ENCODE measurements around the gene PDXDC1. TPM values are rescaled to one million over a fixed set of nuclear protein-coding genes. Genes with fewer than 3 reads are reported as not detected.
"Not testable (repeated sequence)": the region's sequence is repeated elsewhere in the genome, so short reads cannot be mapped to it uniquely, and the experiment has no call there.

PDXDC1 gene
- total and polyA plus RNA-seq, 9 donors: 34.8 to 58.8 (median 42.6) TPM

GRCh38 chr16:15130943-15131700 lies 156.3 kb downstream of the PDXDC1 start:
- H3K4me3 ChIP-seq (ENCODE audit: low read length); H3K36me3 ChIP-seq (ENCODE audit: control insufficient read depth, insufficient read depth, low read length); H3K4me1 ChIP-seq (ENCODE audit: control insufficient read depth, insufficient read depth, low read length); DNase-seq; H3K9me3 ChIP-seq (replicated peaks; ENCODE audit: control insufficient read depth, low read depth, low read length); H3K27me3 ChIP-seq (ENCODE audit: control insufficient read depth, insufficient read depth, low read length); H3K27ac ChIP-seq (ENCODE audit: low read length): not testable (repeated sequence)
- WGBS (ENCODE audit: insufficient coverage): 100% methylated on average over 4 of the region's 51 CpGs

- H3K4me3 ChIP-seq (ENCODE audit: low read length); H3K36me3 ChIP-seq (ENCODE audit: control insufficient read depth, insufficient read depth, low read length); DNase-seq; H3K4me1 ChIP-seq (ENCODE audit: control insufficient read depth, insufficient read depth, low read length); H3K27me3 ChIP-seq (ENCODE audit: control insufficient read depth, insufficient read depth, low read length); H3K27ac ChIP-seq (ENCODE audit: low read length); H3K9me3 ChIP-seq (replicated peaks; ENCODE audit: control insufficient read depth, low read depth, low read length): not testable (repeated sequence)
- WGBS (ENCODE audit: insufficient coverage): 91% methylated on average over 4 of the region's 41 CpGs
Measured at GRCh38 chr16:15132719-15133428, 158.0 kb downstream of the PDXDC1 start.

GRCh38 chr16:15133554-15133953 lies 158.7 kb downstream of the PDXDC1 start:
- WGBS (ENCODE audit: insufficient coverage): 93% methylated on average over 7 of the region's 31 CpGs
- H3K4me1 ChIP-seq (ENCODE audit: control insufficient read depth, insufficient read depth, low read length); DNase-seq; H3K36me3 ChIP-seq (ENCODE audit: control insufficient read depth, insufficient read depth, low read length); H3K27me3 ChIP-seq (ENCODE audit: control insufficient read depth, insufficient read depth, low read length); H3K4me3 ChIP-seq (ENCODE audit: low read length); H3K27ac ChIP-seq (ENCODE audit: low read length); H3K9me3 ChIP-seq (replicated peaks; ENCODE audit: control insufficient read depth, low read depth, low read length): not testable (repeated sequence)

DNA sequence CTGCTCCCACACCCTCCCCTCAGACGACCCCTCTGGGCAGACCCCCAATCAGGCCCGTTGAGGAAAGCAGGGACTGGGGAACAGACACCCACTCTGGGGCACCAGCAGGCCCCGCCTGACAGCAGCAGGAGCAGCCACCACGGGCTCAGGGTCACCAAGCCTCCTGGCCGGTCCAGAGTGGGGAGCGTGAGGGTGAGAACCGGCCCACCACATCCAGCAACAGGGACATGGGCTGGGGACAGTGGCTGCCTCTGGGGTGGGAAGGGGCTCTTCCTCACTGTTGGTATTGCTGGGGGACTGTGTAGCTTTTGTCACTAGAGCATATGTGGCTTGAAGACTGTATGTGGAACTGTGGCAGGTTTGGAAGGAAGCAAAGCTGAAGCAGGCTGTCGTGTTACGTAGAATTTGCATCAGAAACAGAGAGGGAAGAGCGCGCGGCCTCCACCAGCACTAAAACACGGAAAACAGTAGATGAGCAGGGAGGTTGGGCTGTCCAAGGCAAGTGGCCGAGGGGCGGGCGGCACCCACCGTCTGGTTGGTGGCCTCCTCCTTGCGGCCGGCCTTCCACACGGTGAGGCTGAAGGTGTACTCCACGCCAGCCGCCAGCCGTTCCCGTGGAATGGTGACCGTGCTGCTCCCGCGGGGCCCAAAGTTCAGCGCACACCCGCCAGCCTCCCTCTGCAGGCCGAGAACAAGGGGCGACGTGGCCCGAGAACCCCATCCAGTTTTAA lies 160.1 kb downstream of the PDXDC1 start:
- H3K36me3 ChIP-seq (ENCODE audit: control insufficient read depth, insufficient read depth, low read length); H3K4me3 ChIP-seq (ENCODE audit: low read length); H3K4me1 ChIP-seq (ENCODE audit: control insufficient read depth, insufficient read depth, low read length); H3K27me3 ChIP-seq (ENCODE audit: control insufficient read depth, insufficient read depth, low read length); H3K9me3 ChIP-seq (replicated peaks; ENCODE audit: control insufficient read depth, low read depth, low read length); H3K27ac ChIP-seq (ENCODE audit: low read length); DNase-seq: not testable (repeated sequence)
- no CpG with 5 or more reads among the region's 33 CpGs for WGBS (ENCODE audit: insufficient coverage)

DNA sequence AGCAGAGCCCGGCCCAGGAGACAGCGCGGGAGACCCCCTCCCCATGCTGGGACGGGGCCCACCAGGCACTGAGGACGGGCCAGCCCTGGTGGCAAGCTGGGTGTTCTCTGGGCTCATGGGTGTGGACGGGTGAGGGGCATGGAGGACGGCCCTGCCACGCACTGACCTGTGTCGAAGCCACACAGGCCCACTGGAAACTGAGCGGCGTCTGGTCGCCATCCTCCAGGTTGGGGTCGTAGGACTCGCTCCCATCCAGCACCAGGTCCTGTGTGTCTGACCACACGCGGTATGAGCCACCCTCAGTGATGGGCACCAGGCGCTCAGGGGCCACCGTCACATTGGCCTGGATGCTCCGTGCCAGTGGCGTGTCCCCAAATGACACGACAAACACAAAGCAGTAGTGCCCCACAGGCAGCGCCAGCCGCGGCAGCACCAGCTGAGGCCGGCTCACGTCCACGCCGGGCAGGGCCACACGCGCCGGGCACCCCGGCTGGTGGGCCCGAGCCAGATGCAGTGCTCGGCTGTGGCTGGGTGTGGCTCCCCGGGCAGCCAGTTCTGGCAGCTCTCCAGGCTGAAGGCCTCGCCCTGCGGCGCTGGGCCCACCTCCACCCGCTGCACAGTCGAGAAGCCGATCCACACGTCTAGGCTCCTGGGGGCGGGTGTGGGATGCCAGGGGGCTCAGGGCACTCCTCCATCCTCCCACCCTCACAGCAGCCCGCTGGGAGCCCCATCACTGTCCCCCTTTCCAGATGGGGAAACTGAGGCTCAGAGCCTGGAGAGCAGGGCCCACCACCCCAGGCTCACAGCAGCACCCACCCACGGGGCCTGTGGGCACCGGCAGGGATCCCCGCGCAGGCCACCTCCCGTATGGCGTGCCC lies 160.9 kb downstream of the PDXDC1 start:
- H3K9me3 ChIP-seq (replicated peaks; ENCODE audit: control insufficient read depth, low read depth, low read length); H3K4me1 ChIP-seq (ENCODE audit: control insufficient read depth, insufficient read depth, low read length); H3K4me3 ChIP-seq (ENCODE audit: low read length); DNase-seq; H3K27ac ChIP-seq (ENCODE audit: low read length); H3K36me3 ChIP-seq (ENCODE audit: control insufficient read depth, insufficient read depth, low read length); H3K27me3 ChIP-seq (ENCODE audit: control insufficient read depth, insufficient read depth, low read length): not testable (repeated sequence)
- 76% methylated on average over 25 of the region's 50 CpGs for WGBS (ENCODE audit: insufficient coverage)

DNA sequence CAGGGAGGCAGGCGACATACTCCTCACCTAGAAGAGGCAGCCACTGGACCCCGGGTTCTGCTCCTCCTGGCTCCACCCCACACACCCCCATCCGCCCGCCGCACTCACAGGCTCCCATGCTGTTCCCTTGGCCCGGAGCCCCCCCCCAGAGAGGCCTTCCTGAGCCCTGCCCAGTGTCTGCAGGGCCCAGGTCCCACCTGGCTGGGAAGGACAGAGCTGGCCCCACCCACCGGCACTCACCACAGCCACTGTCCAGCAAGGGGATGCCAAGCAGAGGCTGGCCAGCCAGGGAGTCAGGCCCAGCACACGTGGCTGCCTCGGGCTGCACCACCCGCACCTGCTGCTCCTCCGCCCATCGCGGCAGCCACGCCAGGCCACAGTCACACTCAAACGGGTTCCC lies 162.7 kb downstream of the PDXDC1 start:
- not testable (repeated sequence) for H3K36me3 ChIP-seq (ENCODE audit: control insufficient read depth, insufficient read depth, low read length); H3K9me3 ChIP-seq (replicated peaks; ENCODE audit: control insufficient read depth, low read depth, low read length); H3K4me3 ChIP-seq (ENCODE audit: low read length); DNase-seq; H3K27ac ChIP-seq (ENCODE audit: low read length); H3K27me3 ChIP-seq (ENCODE audit: control insufficient read depth, insufficient read depth, low read length)
- H3K4me1 ChIP-seq (ENCODE audit: control insufficient read depth, insufficient read depth, low read length): peaks cover 18% of the 10 kb centered on the region
- WGBS (ENCODE audit: insufficient coverage): 60% methylated on average over 2 of the region's 15 CpGs

GRCh38 chr16:15140444-15141365 lies 165.9 kb downstream of the PDXDC1 start:
- not testable (repeated sequence) for H3K9me3 ChIP-seq (replicated peaks; ENCODE audit: control insufficient read depth, low read depth, low read length); H3K4me3 ChIP-seq (ENCODE audit: low read length); H3K27ac ChIP-seq (ENCODE audit: low read length); H3K27me3 ChIP-seq (ENCODE audit: control insufficient read depth, insufficient read depth, low read length); H3K36me3 ChIP-seq (ENCODE audit: control insufficient read depth, insufficient read depth, low read length)
- WGBS (ENCODE audit: insufficient coverage): 63% methylated on average over 23 of the region's 30 CpGs
- H3K4me1 ChIP-seq (ENCODE audit: control insufficient read depth, insufficient read depth, low read length): peaks cover 47% of the 10 kb centered on the region
- peak; percentile 13 for DNase-seq

DNA sequence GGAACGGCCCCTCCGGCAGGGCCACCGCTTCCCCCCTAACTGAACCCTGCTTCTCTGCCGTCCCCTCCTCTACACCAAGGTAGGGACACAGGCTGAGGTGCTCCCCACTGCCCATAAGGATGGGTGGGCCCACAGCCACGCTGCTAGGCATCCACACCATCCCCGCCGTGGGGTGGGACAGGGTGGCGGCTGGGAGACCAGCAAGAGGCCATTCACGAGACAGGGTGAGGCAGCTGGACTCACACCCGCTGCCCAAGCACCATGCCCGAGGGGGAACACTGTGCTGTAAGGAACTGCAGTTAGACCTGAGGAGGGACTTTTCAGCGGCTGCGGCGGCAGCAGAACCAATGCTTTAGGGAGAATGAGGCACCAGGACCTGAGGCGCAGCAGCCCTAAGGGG lies 166.8 kb downstream of the PDXDC1 start:
- Histone ChIP-seq H3K9me3 (replicated peaks; ENCODE audit: control insufficient read depth, low read depth, low read length) (no peaks in the 10 kb centered on the region), H3K4me1 (ENCODE audit: control insufficient read depth, insufficient read depth, low read length) (peaks cover 55% of the 10 kb centered on the region), H3K36me3 (ENCODE audit: control insufficient read depth, insufficient read depth, low read length) (no peaks in the 10 kb centered on the region), H3K27me3 (ENCODE audit: control insufficient read depth, insufficient read depth, low read length) (no peaks in the 10 kb centered on the region), H3K27ac (ENCODE audit: low read length) (peak overlapping the region; percentile 35), H3K4me3 (ENCODE audit: low read length) (no peak overlapping the region)
- 62% methylated on average over 8 of the region's 15 CpGs for WGBS (ENCODE audit: insufficient coverage)
- DNase-seq: no peak

Measured in muscle of leg (tissue), 11 donors.